ENCODE measurements around the gene ATE1.

DNA sequence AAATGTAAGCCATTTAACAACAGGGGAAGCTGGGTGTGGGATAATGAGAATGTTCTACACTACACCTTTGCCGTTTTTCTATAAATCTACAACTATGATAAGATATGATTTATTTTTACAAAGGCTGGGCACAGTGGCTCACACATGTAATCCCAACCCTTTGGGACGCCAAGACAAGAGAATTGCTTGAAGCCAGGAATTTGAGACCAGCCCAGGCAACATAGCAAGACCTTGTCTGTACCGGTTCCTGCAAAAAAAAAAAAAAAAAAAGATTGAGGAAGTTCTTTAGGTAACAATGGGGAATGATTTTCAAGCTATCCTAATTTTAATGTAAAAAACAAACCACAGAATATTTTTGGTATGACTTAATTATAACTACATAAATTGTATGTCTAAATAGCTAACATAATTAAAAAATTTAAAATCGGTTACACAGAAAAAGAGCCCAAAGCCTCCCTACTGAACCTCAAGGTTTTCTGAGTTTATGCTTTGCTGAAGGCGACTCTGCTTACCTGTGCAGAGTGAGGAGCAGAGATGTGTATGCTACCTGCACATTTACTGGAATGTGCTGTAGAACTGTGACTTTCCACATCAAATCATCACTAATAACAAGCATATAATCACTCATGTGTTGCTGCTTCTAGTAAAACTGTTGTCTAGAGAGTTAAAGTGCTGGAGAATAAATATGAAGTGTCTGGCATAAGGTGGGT, 163.4 kb downstream of the ATE1 start:
- TF ChIP-seq, protein P1, sequence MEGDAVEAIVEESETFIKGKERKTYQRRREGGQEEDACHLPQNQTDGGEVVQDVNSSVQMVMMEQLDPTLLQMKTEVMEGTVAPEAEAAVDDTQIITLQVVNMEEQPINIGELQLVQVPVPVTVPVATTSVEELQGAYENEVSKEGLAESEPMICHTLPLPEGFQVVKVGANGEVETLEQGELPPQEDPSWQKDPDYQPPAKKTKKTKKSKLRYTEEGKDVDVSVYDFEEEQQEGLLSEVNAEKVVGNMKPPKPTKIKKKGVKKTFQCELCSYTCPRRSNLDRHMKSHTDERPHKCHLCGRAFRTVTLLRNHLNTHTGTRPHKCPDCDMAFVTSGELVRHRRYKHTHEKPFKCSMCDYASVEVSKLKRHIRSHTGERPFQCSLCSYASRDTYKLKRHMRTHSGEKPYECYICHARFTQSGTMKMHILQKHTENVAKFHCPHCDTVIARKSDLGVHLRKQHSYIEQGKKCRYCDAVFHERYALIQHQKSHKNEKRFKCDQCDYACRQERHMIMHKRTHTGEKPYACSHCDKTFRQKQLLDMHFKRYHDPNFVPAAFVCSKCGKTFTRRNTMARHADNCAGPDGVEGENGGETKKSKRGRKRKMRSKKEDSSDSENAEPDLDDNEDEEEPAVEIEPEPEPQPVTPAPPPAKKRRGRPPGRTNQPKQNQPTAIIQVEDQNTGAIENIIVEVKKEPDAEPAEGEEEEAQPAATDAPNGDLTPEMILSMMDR (IDR thresholded peaks at IDR 0.05; ENCODE audit: low read depth, low read length) = no peak
- no peak for TF ChIP-seq EZH2phosphoT487 (IDR thresholded peaks at IDR 0.05; ENCODE audit: low read depth)
